Stimulated activated naive CD8-positive, alpha-beta T cell treated with anti-CD3 and anti-CD28 coated beads, Interleukin-15, amount 100 ng/mL, for 72 hours (primary cell): ENCODE measurements around the gene CELSR1.
"Not testable (repeated sequence)": the region's sequence is repeated elsewhere in the genome, so short reads cannot be mapped to it uniquely, and the experiment has no call there.

Experiments
- ATAC-seq: fragments of 150-1000 bp; cut with Tn5 transposase; 2 replicates; pipeline ENCODE4 v1.10.0; 2021; ENCODE audit warnings: mild to moderate bottlenecking, moderate library complexity
- DNase-seq, 2 donors: peaks; one replicate each; pipeline ENCODE4 v3.0.0; 2021 to 2022
- H3K27ac Mint-ChIP-seq, 2 donors: one replicate each; pipeline ENCODE4 v1.8.0; 2022; ENCODE audit warnings: mild to moderate bottlenecking in 2 of 2, mixed read lengths in 2 of 2, moderate library complexity in 2 of 2
- H3K27me3 Mint-ChIP-seq: one replicate; pipeline ENCODE4 v1.8.0; 2022; ENCODE audit warnings: mixed read lengths
- H3K4me1 Mint-ChIP-seq: one replicate; pipeline ENCODE4 v1.8.0; 2022; ENCODE audit warnings: mild to moderate bottlenecking, mixed read lengths
- H3K4me3 Mint-ChIP-seq, 2 donors: one replicate each; pipeline ENCODE4 v1.8.0; 2022; ENCODE audit warnings: mild to moderate bottlenecking in 2 of 2, mixed read lengths in 2 of 2, moderate library complexity in 1 of 2
- H3K9me3 Mint-ChIP-seq, 2 donors: one replicate each; pipeline ENCODE4 v1.8.0; 2022; ENCODE audit warnings: mixed read lengths in 2 of 2

The CELSR1 gene

GRCh38 chr22:46515208-46516111 is 22.0 kb downstream of the CELSR1 start:
- DNase-seq (no peak), ATAC-seq (no peak)
- no peak overlapping the region for H3K27ac Mint-ChIP-seq
- H3K4me1 Mint-ChIP-seq: peaks cover 14% of the 10 kb centered on the region
- no peak overlapping the region for H3K4me3 Mint-ChIP-seq
- peaks cover 6% of the 10 kb centered on the region for H3K27me3 Mint-ChIP-seq
- H3K9me3 Mint-ChIP-seq: no peaks in the 10 kb centered on the region

GRCh38 chr22:46514592-46515207 is 22.7 kb downstream of the CELSR1 start:
- Mint-ChIP-seq H3K27me3 (peaks cover 6% of the 10 kb centered on the region), H3K4me1 (peaks cover 20% of the 10 kb centered on the region), H3K9me3 (no peaks in the 10 kb centered on the region), H3K4me3 (no peak overlapping the region), H3K27ac (peak overlapping the region in 1 of 2 donors; percentile 31)
- ATAC-seq: no peak
- no peak for DNase-seq

DNA sequence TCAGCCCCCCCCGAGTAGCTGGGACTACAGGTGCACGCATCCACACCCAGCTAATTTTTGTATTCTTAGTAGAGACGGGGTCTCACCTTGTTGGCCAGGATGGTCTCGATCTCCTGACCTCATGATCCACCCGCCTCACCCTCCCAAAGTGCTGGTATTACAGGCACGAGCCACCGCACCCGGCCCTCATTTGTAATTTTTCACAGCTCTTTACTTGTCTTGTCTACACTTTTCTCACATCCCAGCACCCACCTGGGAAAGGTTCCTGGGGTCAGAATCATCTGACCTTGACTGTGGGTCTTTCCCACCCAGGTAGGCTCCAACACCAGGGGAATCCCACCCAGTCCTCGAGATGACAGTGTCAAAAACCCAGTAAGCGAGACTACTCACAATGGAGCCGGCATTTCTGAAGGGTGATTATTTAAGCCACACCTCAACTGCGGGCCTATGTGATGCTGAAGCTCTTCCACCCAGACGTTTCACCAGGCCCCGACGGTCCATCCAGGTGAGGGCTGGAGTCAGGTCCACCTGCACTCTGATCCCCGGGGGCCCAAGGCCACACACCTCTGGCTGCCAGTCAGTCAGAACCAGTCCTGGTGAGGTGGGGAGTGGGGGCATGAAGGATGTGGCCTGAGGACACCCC is 23.4 kb downstream of the CELSR1 start:
- H3K4me3 Mint-ChIP-seq: no peak overlapping the region
- H3K9me3 Mint-ChIP-seq: no peaks in the 10 kb centered on the region
- H3K27me3 Mint-ChIP-seq: peaks cover 13% of the 10 kb centered on the region
- DNase-seq (no peak), ATAC-seq (no peak)
- H3K27ac Mint-ChIP-seq: no peak overlapping the region
- peaks cover 20% of the 10 kb centered on the region for H3K4me1 Mint-ChIP-seq

GRCh38 chr22:46512683-46513082 is 24.7 kb downstream of the CELSR1 start:
- H3K4me1 Mint-ChIP-seq: peaks cover 16% of the 10 kb centered on the region
- H3K9me3 Mint-ChIP-seq: no peaks in the 10 kb centered on the region
- ATAC-seq: no peak
- no peak overlapping the region for H3K4me3 Mint-ChIP-seq
- H3K27me3 Mint-ChIP-seq: peaks cover 17% of the 10 kb centered on the region
- peak overlapping the region in 1 of 2 donors; percentile 55 for H3K27ac Mint-ChIP-seq
- DNase-seq: no peak

- H3K4me1 Mint-ChIP-seq: peaks cover 11% of the 10 kb centered on the region
- H3K9me3 Mint-ChIP-seq: no peaks in the 10 kb centered on the region
Observed at GRCh38 chr22:46512039-46512370, 25.4 kb downstream of the CELSR1 start.

GRCh38 chr22:46511151-46512038 is 26.0 kb downstream of the CELSR1 start:
- H3K27me3 Mint-ChIP-seq: peaks cover 17% of the 10 kb centered on the region
- no peaks in the 10 kb centered on the region for H3K9me3 Mint-ChIP-seq
- peak overlapping the region in 1 of 2 donors; percentile 55 for H3K27ac Mint-ChIP-seq
- DNase-seq: no peak
- peaks cover 11% of the 10 kb centered on the region for H3K4me1 Mint-ChIP-seq
- H3K4me3 Mint-ChIP-seq: no peak overlapping the region
- ATAC-seq: no peak

More at GRCh38 chr22:46512039-46512370, 25.4 kb downstream of the CELSR1 start:
- ATAC-seq: no peak
- Mint-ChIP-seq H3K27ac (peak overlapping the region in 1 of 2 donors; percentile 55), H3K27me3 (peaks cover 17% of the 10 kb centered on the region), H3K4me3 (no peak overlapping the region)
- no peak for DNase-seq

GRCh38 chr22:46509416-46510089 is 27.9 kb downstream of the CELSR1 start:
- DNase-seq (no peak), ATAC-seq (no peak)
- H3K27ac Mint-ChIP-seq: peak overlapping the region in 1 of 2 donors; percentile 93
- H3K27me3 Mint-ChIP-seq: peaks cover 17% of the 10 kb centered on the region
- H3K9me3 Mint-ChIP-seq: no peaks in the 10 kb centered on the region
- peaks cover 11% of the 10 kb centered on the region for H3K4me1 Mint-ChIP-seq
- H3K4me3 Mint-ChIP-seq: peak overlapping the region in 1 of 2 donors; percentile 13

- no peaks in the 10 kb centered on the region for H3K9me3 Mint-ChIP-seq
- no peak overlapping the region for H3K27ac Mint-ChIP-seq
- H3K27me3 Mint-ChIP-seq: peaks cover 18% of the 10 kb centered on the region
- DNase-seq (no peak), ATAC-seq (no peak)
- H3K4me1 Mint-ChIP-seq: peaks cover 11% of the 10 kb centered on the region
- no peak overlapping the region for H3K4me3 Mint-ChIP-seq
Observed at GRCh38 chr22:46508491-46508999, 28.9 kb downstream of the CELSR1 start.

- no peak for DNase-seq
- peaks cover 11% of the 10 kb centered on the region for H3K4me1 Mint-ChIP-seq
- H3K27me3 Mint-ChIP-seq: peaks cover 25% of the 10 kb centered on the region
- no peak overlapping the region for H3K4me3 Mint-ChIP-seq
- ATAC-seq: no peak
- no peaks in the 10 kb centered on the region for H3K9me3 Mint-ChIP-seq
- H3K27ac Mint-ChIP-seq: no peak overlapping the region
Observed at GRCh38 chr22:46507451-46508425, 29.7 kb downstream of the CELSR1 start.

DNA sequence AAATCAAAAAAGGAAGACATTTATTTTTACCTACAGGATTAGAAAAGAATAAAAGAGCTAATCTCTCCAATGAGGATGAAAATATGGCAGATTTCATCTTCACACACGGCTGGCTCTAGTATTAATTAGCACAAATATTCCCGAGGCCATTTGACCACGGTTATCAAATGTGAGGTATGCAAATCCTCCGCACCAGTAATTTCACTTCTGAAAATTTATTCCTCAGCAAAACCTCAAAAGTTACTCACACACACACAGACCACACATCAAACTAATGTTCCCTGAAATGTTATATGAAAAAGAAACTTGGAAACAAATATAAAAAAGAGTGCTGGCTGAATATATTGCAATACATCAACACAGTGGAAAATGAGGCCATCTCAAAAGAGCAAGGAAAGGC is 32.8 kb downstream of the CELSR1 start:
- H3K4me1 Mint-ChIP-seq: peaks cover 10% of the 10 kb centered on the region
- no peak for ATAC-seq

DNA sequence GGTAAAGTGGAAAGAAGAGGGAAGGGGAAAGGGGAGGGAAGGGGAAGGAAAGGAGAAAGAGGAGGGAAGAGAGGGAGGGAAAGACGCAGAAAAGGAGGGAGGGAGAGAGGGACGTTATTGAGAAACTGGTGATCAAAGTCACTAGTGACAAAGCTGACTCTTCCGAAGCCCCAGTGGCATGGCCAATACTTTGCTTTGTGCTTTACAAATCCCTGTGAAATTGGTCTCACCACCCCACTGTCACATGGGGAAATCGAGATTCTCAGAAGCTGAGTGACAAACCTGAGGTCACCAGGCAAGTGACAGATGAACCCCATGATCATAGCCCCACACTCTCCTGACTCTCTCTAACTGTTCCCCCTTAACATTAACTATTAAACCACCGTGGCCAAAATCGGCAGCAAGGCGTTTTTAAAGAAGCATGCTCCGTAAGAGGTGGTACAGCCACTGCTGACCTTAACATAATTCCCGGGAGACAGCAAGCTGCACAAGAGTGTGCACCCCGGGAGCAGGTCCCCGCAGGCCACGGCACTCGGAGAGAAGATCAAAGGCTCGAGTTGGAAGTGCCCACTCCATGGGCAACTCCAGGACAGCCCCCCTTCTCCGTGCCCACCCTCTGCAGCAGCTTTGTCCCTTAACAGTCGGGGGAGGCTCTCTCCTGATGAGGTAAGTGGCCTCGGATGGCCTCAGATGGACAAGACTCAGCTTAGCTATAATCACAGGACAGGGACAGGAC is 34.8 kb downstream of the CELSR1 start:
- Mint-ChIP-seq H3K27me3 (peaks cover 51% of the 10 kb centered on the region), H3K4me1 (peaks cover 23% of the 10 kb centered on the region), H3K9me3 (no peaks in the 10 kb centered on the region), H3K27ac (no peak overlapping the region), H3K4me3 (no peak overlapping the region)
- no peak for ATAC-seq
- no peak for DNase-seq

More for the DNA sequence above, 32.8 kb downstream of the CELSR1 start:
- no peak overlapping the region for H3K4me3 Mint-ChIP-seq
- no peak for DNase-seq
- H3K27ac Mint-ChIP-seq: no peak overlapping the region
- H3K9me3 Mint-ChIP-seq: no peaks in the 10 kb centered on the region
- peaks cover 41% of the 10 kb centered on the region for H3K27me3 Mint-ChIP-seq

GRCh38 chr22:46501701-46502100 is 35.7 kb downstream of the CELSR1 start:
- Mint-ChIP-seq H3K4me1 (peaks cover 23% of the 10 kb centered on the region), H3K27ac (no peak overlapping the region), H3K9me3 (no peaks in the 10 kb centered on the region), H3K27me3 (peaks cover 55% of the 10 kb centered on the region), H3K4me3 (no peak overlapping the region)
- ATAC-seq: no peak
- no peak for DNase-seq

DNA sequence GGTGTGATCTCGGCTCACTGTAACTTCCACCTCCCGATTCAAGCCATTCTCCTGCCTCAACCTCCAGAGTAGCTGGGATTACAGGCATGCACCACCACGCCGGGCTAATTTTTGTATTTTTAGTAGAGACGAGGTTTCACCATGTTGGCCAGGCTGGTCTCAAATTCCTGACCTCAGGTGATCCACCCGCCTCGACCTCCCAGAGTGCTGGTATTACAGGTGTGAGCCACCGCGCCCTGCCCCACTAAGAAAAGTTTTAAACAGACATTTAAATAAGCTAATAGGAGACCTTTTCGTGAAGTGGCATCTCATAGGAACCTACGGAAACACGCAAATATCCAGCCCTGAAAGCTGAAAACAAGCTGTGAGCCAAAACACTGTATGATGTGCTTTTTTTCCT is 36.2 kb downstream of the CELSR1 start:
- not testable (repeated sequence) for H3K27ac Mint-ChIP-seq, DNase-seq, ATAC-seq, H3K4me3 Mint-ChIP-seq, H3K9me3 Mint-ChIP-seq
- H3K27me3 Mint-ChIP-seq: peaks cover 55% of the 10 kb centered on the region
- peaks cover 23% of the 10 kb centered on the region for H3K4me1 Mint-ChIP-seq
